ENCODE measurements around the gene CDO1.

CDO1 gene

DNA sequence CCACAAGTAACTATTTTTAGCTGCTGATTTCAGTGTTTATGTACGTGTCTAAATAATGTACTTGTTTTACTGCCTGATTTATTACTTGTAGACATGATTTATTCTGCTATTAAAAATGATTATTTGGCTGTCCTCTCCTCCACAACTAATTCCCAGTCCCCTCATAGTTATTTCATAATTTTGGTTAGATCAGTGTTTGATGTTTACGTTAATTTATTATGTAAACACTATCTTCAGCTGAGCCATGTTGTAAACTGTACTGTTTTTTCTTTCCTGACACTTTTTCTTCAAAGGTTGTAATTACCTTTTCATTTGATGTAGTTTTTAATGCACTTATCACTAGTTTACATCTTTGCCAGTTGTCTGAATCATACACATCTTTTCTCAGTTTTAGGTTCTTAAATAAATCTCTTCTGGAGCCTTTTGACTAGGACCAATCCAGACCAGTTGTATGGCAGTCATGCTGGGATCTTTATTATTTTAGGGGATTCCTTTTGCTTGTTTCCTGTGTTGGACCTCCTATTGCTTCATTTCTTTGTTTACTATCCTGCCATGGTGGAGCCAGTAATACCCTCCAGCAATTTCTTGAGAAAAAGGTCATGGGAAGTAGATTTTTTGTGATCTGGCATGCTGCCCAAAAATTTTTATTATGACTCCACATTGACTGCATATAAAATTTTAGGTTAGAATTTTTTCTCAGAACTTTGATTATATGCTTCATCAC lies 41.3 kb upstream of the CDO1 start:
- Histone ChIP-seq H3K4me3 (replicated peaks; ENCODE audit: insufficient read depth, low read length) (no peak overlapping the region), H3K27me3 (ENCODE audit: insufficient read depth, poor library complexity, severe bottlenecking) (no peaks in the 10 kb centered on the region), H3K27ac (replicated peaks) (no peak overlapping the region)
- no peak for TF ChIP-seq GABPA (IDR thresholded peaks at IDR 0.05; ENCODE audit: low read depth)
- DNase-seq (ENCODE audit: low read depth in 1 of 2, low spot score in 1 of 2): no peak

DNA sequence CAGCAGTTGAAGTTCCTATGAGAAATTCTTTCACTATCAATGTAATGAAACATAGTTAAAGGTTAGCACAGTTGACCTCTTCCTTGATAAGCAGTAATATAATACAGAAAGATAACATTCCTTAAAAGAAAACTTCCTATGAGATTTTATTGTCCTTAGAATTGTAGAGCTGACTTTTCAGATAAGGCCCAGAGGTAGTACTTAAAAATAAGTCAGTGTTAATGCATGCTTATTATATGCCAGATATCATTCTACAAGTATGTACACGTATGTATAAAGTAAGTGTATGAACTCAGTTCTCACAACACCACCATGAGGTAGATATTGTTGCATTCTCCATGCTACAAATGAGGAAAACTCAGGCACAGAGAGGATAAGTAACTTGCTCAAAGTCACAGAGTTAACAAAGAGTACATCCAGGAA lies 40.6 kb upstream of the CDO1 start:
- H3K27ac ChIP-seq (replicated peaks): no peak overlapping the region

DNA sequence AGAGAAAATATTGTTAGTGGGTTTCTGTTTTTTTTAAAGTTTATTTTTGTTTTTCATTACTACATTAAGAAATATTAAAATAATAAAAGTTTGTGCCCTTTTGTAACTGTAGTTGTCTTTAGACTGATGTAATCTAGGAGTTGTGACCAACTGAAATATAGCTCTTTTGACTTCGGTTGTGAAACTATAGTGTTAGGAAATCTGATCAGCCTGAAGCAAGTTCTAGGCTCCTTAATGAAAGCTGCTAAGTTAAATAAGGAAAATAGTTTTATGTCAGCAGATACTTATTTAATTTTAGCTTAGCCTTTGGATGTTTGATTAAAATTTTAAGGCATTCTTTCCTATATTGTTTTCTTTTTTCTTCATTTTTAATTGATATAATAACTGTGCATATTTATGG lies 39.5 kb upstream of the CDO1 start:
- H3K27me3 ChIP-seq (ENCODE audit: insufficient read depth, poor library complexity, severe bottlenecking): no peaks in the 10 kb centered on the region
- TF ChIP-seq, protein P1, sequence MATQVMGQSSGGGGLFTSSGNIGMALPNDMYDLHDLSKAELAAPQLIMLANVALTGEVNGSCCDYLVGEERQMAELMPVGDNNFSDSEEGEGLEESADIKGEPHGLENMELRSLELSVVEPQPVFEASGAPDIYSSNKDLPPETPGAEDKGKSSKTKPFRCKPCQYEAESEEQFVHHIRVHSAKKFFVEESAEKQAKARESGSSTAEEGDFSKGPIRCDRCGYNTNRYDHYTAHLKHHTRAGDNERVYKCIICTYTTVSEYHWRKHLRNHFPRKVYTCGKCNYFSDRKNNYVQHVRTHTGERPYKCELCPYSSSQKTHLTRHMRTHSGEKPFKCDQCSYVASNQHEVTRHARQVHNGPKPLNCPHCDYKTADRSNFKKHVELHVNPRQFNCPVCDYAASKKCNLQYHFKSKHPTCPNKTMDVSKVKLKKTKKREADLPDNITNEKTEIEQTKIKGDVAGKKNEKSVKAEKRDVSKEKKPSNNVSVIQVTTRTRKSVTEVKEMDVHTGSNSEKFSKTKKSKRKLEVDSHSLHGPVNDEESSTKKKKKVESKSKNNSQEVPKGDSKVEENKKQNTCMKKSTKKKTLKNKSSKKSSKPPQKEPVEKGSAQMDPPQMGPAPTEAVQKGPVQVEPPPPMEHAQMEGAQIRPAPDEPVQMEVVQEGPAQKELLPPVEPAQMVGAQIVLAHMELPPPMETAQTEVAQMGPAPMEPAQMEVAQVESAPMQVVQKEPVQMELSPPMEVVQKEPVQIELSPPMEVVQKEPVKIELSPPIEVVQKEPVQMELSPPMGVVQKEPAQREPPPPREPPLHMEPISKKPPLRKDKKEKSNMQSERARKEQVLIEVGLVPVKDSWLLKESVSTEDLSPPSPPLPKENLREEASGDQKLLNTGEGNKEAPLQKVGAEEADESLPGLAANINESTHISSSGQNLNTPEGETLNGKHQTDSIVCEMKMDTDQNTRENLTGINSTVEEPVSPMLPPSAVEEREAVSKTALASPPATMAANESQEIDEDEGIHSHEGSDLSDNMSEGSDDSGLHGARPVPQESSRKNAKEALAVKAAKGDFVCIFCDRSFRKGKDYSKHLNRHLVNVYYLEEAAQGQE (IDR thresholded peaks at IDR 0.05; ENCODE audit: insufficient replicate concordance, low read depth): no peak
- no peak for TF ChIP-seq SPI1 (IDR thresholded peaks at IDR 0.05; ENCODE audit: borderline replicate concordance, low read depth)
- TF ChIP-seq, protein P2, sequence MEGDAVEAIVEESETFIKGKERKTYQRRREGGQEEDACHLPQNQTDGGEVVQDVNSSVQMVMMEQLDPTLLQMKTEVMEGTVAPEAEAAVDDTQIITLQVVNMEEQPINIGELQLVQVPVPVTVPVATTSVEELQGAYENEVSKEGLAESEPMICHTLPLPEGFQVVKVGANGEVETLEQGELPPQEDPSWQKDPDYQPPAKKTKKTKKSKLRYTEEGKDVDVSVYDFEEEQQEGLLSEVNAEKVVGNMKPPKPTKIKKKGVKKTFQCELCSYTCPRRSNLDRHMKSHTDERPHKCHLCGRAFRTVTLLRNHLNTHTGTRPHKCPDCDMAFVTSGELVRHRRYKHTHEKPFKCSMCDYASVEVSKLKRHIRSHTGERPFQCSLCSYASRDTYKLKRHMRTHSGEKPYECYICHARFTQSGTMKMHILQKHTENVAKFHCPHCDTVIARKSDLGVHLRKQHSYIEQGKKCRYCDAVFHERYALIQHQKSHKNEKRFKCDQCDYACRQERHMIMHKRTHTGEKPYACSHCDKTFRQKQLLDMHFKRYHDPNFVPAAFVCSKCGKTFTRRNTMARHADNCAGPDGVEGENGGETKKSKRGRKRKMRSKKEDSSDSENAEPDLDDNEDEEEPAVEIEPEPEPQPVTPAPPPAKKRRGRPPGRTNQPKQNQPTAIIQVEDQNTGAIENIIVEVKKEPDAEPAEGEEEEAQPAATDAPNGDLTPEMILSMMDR (IDR thresholded peaks at IDR 0.05; ENCODE audit: insufficient read depth, low read length): no peak
- TF ChIP-seq POLR2AphosphoS5 (IDR thresholded peaks at IDR 0.05; ENCODE audit: low read depth): no peak
- TF ChIP-seq GABPA (IDR thresholded peaks at IDR 0.05; ENCODE audit: low read depth): no peak
- H3K27ac ChIP-seq (replicated peaks): peak overlapping the region; percentile 69
- H3K4me3 ChIP-seq (replicated peaks; ENCODE audit: insufficient read depth, low read length): no peak overlapping the region
- peak in 1 of 2 experiments; percentile 41 for DNase-seq (ENCODE audit: low read depth in 1 of 2, low spot score in 1 of 2)

More for the DNA sequence above, 40.6 kb upstream of the CDO1 start:
- DNase-seq (ENCODE audit: low read depth in 1 of 2, low spot score in 1 of 2): no peak
- TF ChIP-seq GABPA (IDR thresholded peaks at IDR 0.05; ENCODE audit: low read depth) (no peak), SPI1 (IDR thresholded peaks at IDR 0.05; ENCODE audit: borderline replicate concordance, low read depth) (no peak)
- TF ChIP-seq, protein P1 (IDR thresholded peaks at IDR 0.05; ENCODE audit: insufficient replicate concordance, low read depth): no peak
- TF ChIP-seq, protein P2 (IDR thresholded peaks at IDR 0.05; ENCODE audit: insufficient read depth, low read length): no peak
- no peaks in the 10 kb centered on the region for H3K27me3 ChIP-seq (ENCODE audit: insufficient read depth, poor library complexity, severe bottlenecking)
- no peak overlapping the region for H3K4me3 ChIP-seq (replicated peaks; ENCODE audit: insufficient read depth, low read length)

DNA sequence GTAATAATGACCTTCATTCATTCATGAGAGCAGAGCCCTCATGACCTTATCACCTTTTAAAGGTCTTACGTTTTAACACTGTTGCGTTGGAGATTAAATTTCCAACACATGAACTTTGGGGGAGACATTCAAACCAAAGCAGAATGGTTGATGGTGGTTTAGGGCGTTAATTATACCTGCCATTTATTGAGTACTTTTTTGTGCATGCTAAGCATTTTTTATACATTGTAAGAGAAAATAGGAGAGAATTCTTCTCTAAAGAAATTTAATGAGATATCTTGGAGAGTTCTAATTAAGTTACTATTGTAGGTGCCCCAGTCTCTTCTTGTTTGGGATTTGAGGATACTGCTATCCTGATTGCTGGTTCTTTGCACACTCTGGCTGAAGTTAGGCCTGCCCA lies 37.7 kb upstream of the CDO1 start:
- Histone ChIP-seq H3K27me3 (ENCODE audit: insufficient read depth, poor library complexity, severe bottlenecking) (no peaks in the 10 kb centered on the region), H3K27ac (replicated peaks) (no peak overlapping the region), H3K4me3 (replicated peaks; ENCODE audit: insufficient read depth, low read length) (no peak overlapping the region)
- TF ChIP-seq, protein P2 (IDR thresholded peaks at IDR 0.05; ENCODE audit: insufficient read depth, low read length): no peak
- TF ChIP-seq, protein P1 (IDR thresholded peaks at IDR 0.05; ENCODE audit: insufficient replicate concordance, low read depth): no peak
- no peak for TF ChIP-seq POLR2AphosphoS5 (IDR thresholded peaks at IDR 0.05; ENCODE audit: low read depth)
- no peak for TF ChIP-seq SPI1 (IDR thresholded peaks at IDR 0.05; ENCODE audit: borderline replicate concordance, low read depth)
- no peak for TF ChIP-seq GABPA (IDR thresholded peaks at IDR 0.05; ENCODE audit: low read depth)
- DNase-seq (ENCODE audit: low read depth in 1 of 2, low spot score in 1 of 2): no peak

Data from HL-60 (cell line).